H1 (cell line): ENCODE measurements around the gene RASGEF1C. TPM values are rescaled to one million over a fixed set of nuclear protein-coding genes. Genes with fewer than 3 reads are reported as not detected.

Source experiments
- BCL11A ChIP-seq, 2 experiments: IDR thresholded peaks; one replicate each; pipeline ENCODE4 v1.6.1; 2011; ENCODE audit warnings: low read depth in 2 of 2, low read length in 2 of 2, mild to moderate bottlenecking in 2 of 2
- CEBPB ChIP-seq: IDR thresholded peaks from 2 replicates; pipeline ENCODE4 v1.6.1; 2012; ENCODE audit warnings: low read depth, low read length
- EZH2 ChIP-seq: fragments of 200-600 bp; sonication (generic); IDR thresholded peaks from 2 replicates; pipeline ENCODE4 v1.7.1; 2012; ENCODE audit warnings: low read depth, mild to moderate bottlenecking, moderate library complexity, low read length, inconsistent platforms; ENCODE audit not compliant: severe bottlenecking
- JUND ChIP-seq: IDR thresholded peaks from 2 replicates; pipeline ENCODE4 v1.6.1; 2011; ENCODE audit warnings: mild to moderate bottlenecking, improper control_type of control experiment, low read length
- SP4 ChIP-seq: IDR thresholded peaks from 2 replicates; pipeline ENCODE4 v1.6.1; 2012; ENCODE audit warnings: low read length, inconsistent platforms
- polyA plus RNA-seq, 7 experiments: library from polyadenylated mRNA; depleted of rRNA in 3 of 7; stranded (reverse) in 5 of 7; unstranded in 2 of 7; fragments of >200 nt in 5 of 7; fragments of 200-250 nt in 2 of 7; gene quantifications; 1 replicate in 5 of 7; 2 replicates in 1 of 7; 4 replicates in 1 of 7; pipeline versions ENCODE4 v1.2.1 to v1.2.3, GENCODE V29; 2011 to 2013; ENCODE audit warnings: missing spikeins in 2 of 7, mixed read lengths in 2 of 7
- total RNA-seq: library from RNA; stranded (reverse); fragmentation: NEBNext Ultra II Directional; extraction: Animal tissue kit (Norgen Biotek cat#: 25700); gene quantifications from 2 replicates; pipeline ENCODE4 v1.2.1, GENCODE V29; 2021
- TF ChIP-seq, protein P1 (sequence below): fragments of 300-600 bp; sonication (generic); IDR thresholded peaks from 2 replicates; pipeline ENCODE4 v1.7.1; 2012; ENCODE audit warnings: low read length, moderate library complexity, mild to moderate bottlenecking, inconsistent platforms; ENCODE audit not compliant: insufficient replicate concordance

Gene RASGEF1C
- total and polyA plus RNA-seq, 2 of the 8 experiments (the other 6 are each of a cell fraction or from before 2014, with no cell fraction given): 0.26 to 0.61 TPM

- TF ChIP-seq, protein P1, sequence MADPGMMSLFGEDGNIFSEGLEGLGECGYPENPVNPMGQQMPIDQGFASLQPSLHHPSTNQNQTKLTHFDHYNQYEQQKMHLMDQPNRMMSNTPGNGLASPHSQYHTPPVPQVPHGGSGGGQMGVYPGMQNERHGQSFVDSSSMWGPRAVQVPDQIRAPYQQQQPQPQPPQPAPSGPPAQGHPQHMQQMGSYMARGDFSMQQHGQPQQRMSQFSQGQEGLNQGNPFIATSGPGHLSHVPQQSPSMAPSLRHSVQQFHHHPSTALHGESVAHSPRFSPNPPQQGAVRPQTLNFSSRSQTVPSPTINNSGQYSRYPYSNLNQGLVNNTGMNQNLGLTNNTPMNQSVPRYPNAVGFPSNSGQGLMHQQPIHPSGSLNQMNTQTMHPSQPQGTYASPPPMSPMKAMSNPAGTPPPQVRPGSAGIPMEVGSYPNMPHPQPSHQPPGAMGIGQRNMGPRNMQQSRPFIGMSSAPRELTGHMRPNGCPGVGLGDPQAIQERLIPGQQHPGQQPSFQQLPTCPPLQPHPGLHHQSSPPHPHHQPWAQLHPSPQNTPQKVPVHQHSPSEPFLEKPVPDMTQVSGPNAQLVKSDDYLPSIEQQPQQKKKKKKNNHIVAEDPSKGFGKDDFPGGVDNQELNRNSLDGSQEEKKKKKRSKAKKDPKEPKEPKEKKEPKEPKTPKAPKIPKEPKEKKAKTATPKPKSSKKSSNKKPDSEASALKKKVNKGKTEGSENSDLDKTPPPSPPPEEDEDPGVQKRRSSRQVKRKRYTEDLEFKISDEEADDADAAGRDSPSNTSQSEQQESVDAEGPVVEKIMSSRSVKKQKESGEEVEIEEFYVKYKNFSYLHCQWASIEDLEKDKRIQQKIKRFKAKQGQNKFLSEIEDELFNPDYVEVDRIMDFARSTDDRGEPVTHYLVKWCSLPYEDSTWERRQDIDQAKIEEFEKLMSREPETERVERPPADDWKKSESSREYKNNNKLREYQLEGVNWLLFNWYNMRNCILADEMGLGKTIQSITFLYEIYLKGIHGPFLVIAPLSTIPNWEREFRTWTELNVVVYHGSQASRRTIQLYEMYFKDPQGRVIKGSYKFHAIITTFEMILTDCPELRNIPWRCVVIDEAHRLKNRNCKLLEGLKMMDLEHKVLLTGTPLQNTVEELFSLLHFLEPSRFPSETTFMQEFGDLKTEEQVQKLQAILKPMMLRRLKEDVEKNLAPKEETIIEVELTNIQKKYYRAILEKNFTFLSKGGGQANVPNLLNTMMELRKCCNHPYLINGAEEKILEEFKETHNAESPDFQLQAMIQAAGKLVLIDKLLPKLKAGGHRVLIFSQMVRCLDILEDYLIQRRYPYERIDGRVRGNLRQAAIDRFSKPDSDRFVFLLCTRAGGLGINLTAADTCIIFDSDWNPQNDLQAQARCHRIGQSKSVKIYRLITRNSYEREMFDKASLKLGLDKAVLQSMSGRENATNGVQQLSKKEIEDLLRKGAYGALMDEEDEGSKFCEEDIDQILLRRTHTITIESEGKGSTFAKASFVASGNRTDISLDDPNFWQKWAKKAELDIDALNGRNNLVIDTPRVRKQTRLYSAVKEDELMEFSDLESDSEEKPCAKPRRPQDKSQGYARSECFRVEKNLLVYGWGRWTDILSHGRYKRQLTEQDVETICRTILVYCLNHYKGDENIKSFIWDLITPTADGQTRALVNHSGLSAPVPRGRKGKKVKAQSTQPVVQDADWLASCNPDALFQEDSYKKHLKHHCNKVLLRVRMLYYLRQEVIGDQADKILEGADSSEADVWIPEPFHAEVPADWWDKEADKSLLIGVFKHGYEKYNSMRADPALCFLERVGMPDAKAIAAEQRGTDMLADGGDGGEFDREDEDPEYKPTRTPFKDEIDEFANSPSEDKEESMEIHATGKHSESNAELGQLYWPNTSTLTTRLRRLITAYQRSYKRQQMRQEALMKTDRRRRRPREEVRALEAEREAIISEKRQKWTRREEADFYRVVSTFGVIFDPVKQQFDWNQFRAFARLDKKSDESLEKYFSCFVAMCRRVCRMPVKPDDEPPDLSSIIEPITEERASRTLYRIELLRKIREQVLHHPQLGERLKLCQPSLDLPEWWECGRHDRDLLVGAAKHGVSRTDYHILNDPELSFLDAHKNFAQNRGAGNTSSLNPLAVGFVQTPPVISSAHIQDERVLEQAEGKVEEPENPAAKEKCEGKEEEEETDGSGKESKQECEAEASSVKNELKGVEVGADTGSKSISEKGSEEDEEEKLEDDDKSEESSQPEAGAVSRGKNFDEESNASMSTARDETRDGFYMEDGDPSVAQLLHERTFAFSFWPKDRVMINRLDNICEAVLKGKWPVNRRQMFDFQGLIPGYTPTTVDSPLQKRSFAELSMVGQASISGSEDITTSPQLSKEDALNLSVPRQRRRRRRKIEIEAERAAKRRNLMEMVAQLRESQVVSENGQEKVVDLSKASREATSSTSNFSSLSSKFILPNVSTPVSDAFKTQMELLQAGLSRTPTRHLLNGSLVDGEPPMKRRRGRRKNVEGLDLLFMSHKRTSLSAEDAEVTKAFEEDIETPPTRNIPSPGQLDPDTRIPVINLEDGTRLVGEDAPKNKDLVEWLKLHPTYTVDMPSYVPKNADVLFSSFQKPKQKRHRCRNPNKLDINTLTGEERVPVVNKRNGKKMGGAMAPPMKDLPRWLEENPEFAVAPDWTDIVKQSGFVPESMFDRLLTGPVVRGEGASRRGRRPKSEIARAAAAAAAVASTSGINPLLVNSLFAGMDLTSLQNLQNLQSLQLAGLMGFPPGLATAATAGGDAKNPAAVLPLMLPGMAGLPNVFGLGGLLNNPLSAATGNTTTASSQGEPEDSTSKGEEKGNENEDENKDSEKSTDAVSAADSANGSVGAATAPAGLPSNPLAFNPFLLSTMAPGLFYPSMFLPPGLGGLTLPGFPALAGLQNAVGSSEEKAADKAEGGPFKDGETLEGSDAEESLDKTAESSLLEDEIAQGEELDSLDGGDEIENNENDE: no peak
- no peak for TF ChIP-seq JUND
- no peak for TF ChIP-seq BCL11A (IDR thresholded peaks at IDR 0.05; ENCODE audit: low read depth in 2 of 2, low read length in 2 of 2)
- TF ChIP-seq EZH2: no peak
- no peak for TF ChIP-seq CEBPB
- no peak for TF ChIP-seq SP4
Measured at GRCh38 chr5:180093241-180093640, 115.8 kb downstream of the RASGEF1C start (continued).
